Calu3 (cell line): ENCODE data around the gene HMCN1. TPM values are rescaled to one million over a fixed set of nuclear protein-coding genes. Genes with fewer than 3 reads are reported as not detected.

ENCODE experiments used
- BruUV-seq: library from RNA; stranded (reverse); fragments of 400-500 nt; replicated peaks from 2 replicates; lab custom pipeline; 2021; lab: Mats Ljungman, UMichigan
- CTCF ChIA-PET: fragments of 300-600 bp; sonication (Branson Sonifier 250); formaldehyde crosslinking; loops from one replicate; lab custom pipeline; 2022; ENCODE audit warnings: antibody characterized with exemption; lab: Charles Lee
- DNase-seq: peaks from one replicate; pipeline ENCODE4 v3.0.0; 2022
- H3K27ac Mint-ChIP-seq: one replicate; pipeline ENCODE4 v1.8.0; 2022; ENCODE audit warnings: mixed read lengths; ENCODE audit not compliant: unreplicated experiment
- H3K27me3 Mint-ChIP-seq: one replicate; pipeline ENCODE4 v1.8.0; 2022; ENCODE audit warnings: mixed read lengths; ENCODE audit not compliant: unreplicated experiment
- H3K36me3 Mint-ChIP-seq: one replicate; pipeline ENCODE4 v1.8.0; 2022; ENCODE audit warnings: mild to moderate bottlenecking, moderate library complexity, mixed read lengths; ENCODE audit not compliant: insufficient read depth, unreplicated experiment
- H3K4me1 Mint-ChIP-seq: one replicate; pipeline ENCODE4 v1.8.0; 2022; ENCODE audit warnings: mild to moderate bottlenecking, low read depth, mixed read lengths; ENCODE audit not compliant: unreplicated experiment
- H3K4me3 Mint-ChIP-seq: one replicate; pipeline ENCODE4 v1.8.0; 2022; ENCODE audit warnings: mild to moderate bottlenecking, low read depth, moderate library complexity, mixed read lengths; ENCODE audit not compliant: unreplicated experiment
- H3K9me3 Mint-ChIP-seq: one replicate; pipeline ENCODE4 v1.8.0; 2022; ENCODE audit warnings: low read depth, mixed read lengths; ENCODE audit not compliant: unreplicated experiment
- CTCF ChIP-seq: fragments of 200-600 bp; IDR thresholded peaks from one replicate; pipeline ENCODE4 v1.8.0; 2022; ENCODE audit warnings: antibody characterized with exemption; ENCODE audit not compliant: unreplicated experiment
- intact Hi-C: fragments of 100-400 bp; cut with micrococcal nuclease; formaldehyde crosslinking; loops from one replicate; pipeline ENCODE4 v1.10.0; 2022; ENCODE audit not compliant: unreplicated experiment
- total RNA-seq: library from RNA; stranded (reverse); gene quantifications from 2 replicates; pipeline ENCODE4 v1.2.3, GENCODE V29; 2022

Gene HMCN1
- total RNA-seq, 1 experiment from 2014 or later, result 0.05 TPM

GRCh38 chr1:185837711-185838110 is 103.5 kb downstream of the HMCN1 start:
- H3K27me3 Mint-ChIP-seq, result no peaks in the 10 kb centered on the region
- no peaks in the 10 kb centered on the region for H3K4me1 Mint-ChIP-seq
- no peak overlapping the region for H3K27ac Mint-ChIP-seq
- no peaks in the 10 kb centered on the region for H3K36me3 Mint-ChIP-seq
- BruUV-seq, result no TSS peak
- no peak overlapping the region for H3K4me3 Mint-ChIP-seq
- CTCF ChIA-PET, result no interaction called here
- no peak for TF ChIP-seq CTCF
- intact Hi-C loops, result no loop called here
- no peaks in the 10 kb centered on the region for H3K9me3 Mint-ChIP-seq
- no peak for DNase-seq

GRCh38 chr1:185838111-185838510 is 103.9 kb downstream of the HMCN1 start:
- BruUV-seq, result no TSS peak
- H3K27ac Mint-ChIP-seq, result no peak overlapping the region
- DNase-seq, result no peak
- no peak overlapping the region for H3K4me3 Mint-ChIP-seq
- intact Hi-C loops, result no loop called here
- CTCF ChIA-PET, result no interaction called here
- no peaks in the 10 kb centered on the region for H3K27me3 Mint-ChIP-seq
- no peaks in the 10 kb centered on the region for H3K4me1 Mint-ChIP-seq
- no peaks in the 10 kb centered on the region for H3K9me3 Mint-ChIP-seq
- no peaks in the 10 kb centered on the region for H3K36me3 Mint-ChIP-seq
- TF ChIP-seq CTCF, result no peak

- Mint-ChIP-seq H3K9me3 (no peaks in the 10 kb centered on the region), H3K4me1 (no peaks in the 10 kb centered on the region), H3K4me3 (no peak overlapping the region), H3K27ac (no peak overlapping the region), H3K36me3 (no peaks in the 10 kb centered on the region), H3K27me3 (no peaks in the 10 kb centered on the region)
- no peak for DNase-seq
- intact Hi-C loops, result no loop called here
- no TSS peak for BruUV-seq
- TF ChIP-seq CTCF, result no peak
- CTCF ChIA-PET, result no interaction called here
Measured at GRCh38 chr1:185840880-185841279, 106.7 kb downstream of the HMCN1 start.

GRCh38 chr1:185843297-185843869 is 109.2 kb downstream of the HMCN1 start:
- Mint-ChIP-seq H3K36me3 (no peaks in the 10 kb centered on the region), H3K4me3 (no peak overlapping the region), H3K9me3 (no peaks in the 10 kb centered on the region), H3K27ac (no peak overlapping the region), H3K4me1 (no peaks in the 10 kb centered on the region), H3K27me3 (no peaks in the 10 kb centered on the region)
- intact Hi-C loops, result no loop called here
- CTCF ChIA-PET, result interaction anchor here (0.6 kb wide), 1 partner anchor 9 kb away, joined by 5 read pairs; no protein-coding TSS in a partner anchor
- TF ChIP-seq CTCF, result no peak
- BruUV-seq, result no TSS peak
- no peak for DNase-seq
